ENCODE measurements around the gene PPP1R13B. TPM values are rescaled to one million over a fixed set of nuclear protein-coding genes. Genes with fewer than 3 reads are reported as not detected.
A peak's percentile ranks its signal among the peaks of the same experiment; 100 is the strongest.

PPP1R13B gene
- total and polyA plus RNA-seq, 8 donors: 20.9 to 33.9 (median 26.9) TPM

GRCh38 chr14:103830511-103831270 lies 16.7 kb downstream of the PPP1R13B start:
- intact Hi-C loops (cut with DNase I): no loop called here
- no peak for FAIRE-seq
- H3K4me3 ChIP-seq: no peak overlapping the region

GRCh38 chr14:103828315-103828967 lies 18.9 kb downstream of the PPP1R13B start:
- DNase-seq: peak in 4 of 6 donors; percentile 30 to 79 (median 44)
- H3K9me3 ChIP-seq: no peaks in the 10 kb centered on the region
- peak overlapping the region in 1 of 4 donors; percentile 15 for H3K27ac ChIP-seq
- H3K4me1 ChIP-seq: peaks cover 25 to 40% (median 26%) of the 10 kb centered on the region in 3 donors
- ATAC-seq: peak; percentile 15 to 48 (median 22)
- H3K36me3 ChIP-seq: no peaks in the 10 kb centered on the region
- no peaks in the 10 kb centered on the region for H3K27me3 ChIP-seq
- WGBS, 2 donors: 37% methylated on average over 9 of the region's 9 CpGs
- intact Hi-C loops (cut with DNase I): no loop called here
- H3K4me3 ChIP-seq: no peak overlapping the region
- no peak for TF ChIP-seq CTCF (IDR thresholded peaks at IDR 0.05)
- FAIRE-seq: no peak

More at GRCh38 chr14:103830511-103831270, 16.7 kb downstream of the PPP1R13B start:
- Histone ChIP-seq H3K27ac (no peak overlapping the region), H3K27me3 (no peaks in the 10 kb centered on the region), H3K9me3 (no peaks in the 10 kb centered on the region), H3K36me3 (no peaks in the 10 kb centered on the region), H3K4me1 (peaks cover 13 to 26% (median 18%) of the 10 kb centered on the region in 3 donors)
- ATAC-seq: no peak
- 94% methylated on average over 14 of the region's 14 CpGs for WGBS, 2 donors
- DNase-seq: no peak
- no peak for TF ChIP-seq CTCF (IDR thresholded peaks at IDR 0.05)

- no peaks in the 10 kb centered on the region for H3K9me3 ChIP-seq
- H3K4me1 ChIP-seq: peaks cover 26 to 51% (median 40%) of the 10 kb centered on the region in 3 donors
These were observed 22.3 kb downstream of the PPP1R13B start for GRCh38 chr14:103825101-103825500.

GRCh38 chr14:103820908-103821307 lies 26.5 kb downstream of the PPP1R13B start:
- TF ChIP-seq CTCF (IDR thresholded peaks at IDR 0.05): no peak
- FAIRE-seq: no peak
- WGBS, 2 donors: 63 to 71% methylated on average over 1 of the region's 1 CpG
- Histone ChIP-seq H3K9me3 (no peaks in the 10 kb centered on the region), H3K4me3 (no peak overlapping the region), H3K4me1 (peaks cover 24 to 56% (median 44%) of the 10 kb centered on the region in 3 donors), H3K27me3 (no peaks in the 10 kb centered on the region), H3K27ac (peak overlapping the region in 1 of 4 donors; percentile 75), H3K36me3 (no peaks in the 10 kb centered on the region)
- intact Hi-C loops (cut with DNase I): no loop called here
- DNase-seq: no peak
- no peak for ATAC-seq

More at GRCh38 chr14:103825101-103825500, 22.3 kb downstream of the PPP1R13B start:
- no peak for TF ChIP-seq CTCF (IDR thresholded peaks at IDR 0.05)
- ATAC-seq: peak; percentile 86 to 91 (median 88)
- H3K27ac ChIP-seq: peak overlapping the region; percentile 13 to 69 (median 42)
- H3K27me3 ChIP-seq: no peaks in the 10 kb centered on the region
- WGBS, 2 donors: 5 to 7% methylated on average over 3 of the region's 3 CpGs
- H3K4me3 ChIP-seq: no peak overlapping the region
- H3K36me3 ChIP-seq: no peaks in the 10 kb centered on the region
- FAIRE-seq: no peak
- DNase-seq: peak in 1 of 6 donors; percentile 17
- intact Hi-C loops (cut with DNase I): no loop called here
